Activated CD8-positive, alpha-beta memory T cell treated with anti-CD3 and anti-CD28 coated beads for 36 hours (primary cell): Measurements from ENCODE around the gene ADI1. TPM values are rescaled to one million over a fixed set of nuclear protein-coding genes. Genes with fewer than 3 reads are reported as not detected.
"Not testable (repeated sequence)": the region's sequence is repeated elsewhere in the genome, so short reads cannot be mapped to it uniquely, and the experiment has no call there.

ENCODE experiments used
- CTCF ChIA-PET: fragments of 350-600 bp; sonication (Branson Sonifier 250); formaldehyde crosslinking; loops from one replicate; lab custom pipeline; 2021; ENCODE audit warnings: antibody characterized with exemption; lab: Charles Lee
- POLR2A ChIA-PET: fragments of 350-600 bp; sonication (Branson Sonifier 250); formaldehyde crosslinking; loops from one replicate; lab custom pipeline; 2021; ENCODE audit warnings: antibody characterized with exemption; lab: Charles Lee
- total RNA-seq, 2 experiments: library from RNA; stranded (reverse); gene quantifications; one replicate each; pipeline ENCODE4 v1.2.3, GENCODE V29; 2021

Gene ADI1
- total RNA-seq, 2 experiments from 2014 or later, result 29.2 to 31.1 TPM

- ChIA-PET POLR2A (no interaction called here), CTCF (no interaction called here)
Observed at GRCh38 chr2:3500326-3500899, 18.9 kb downstream of the ADI1 start.

GRCh38 chr2:3498783-3499394 is 20.4 kb downstream of the ADI1 start:
- ChIA-PET CTCF (no interaction called here), POLR2A (no interaction called here)

GRCh38 chr2:3496708-3497080 is 22.6 kb downstream of the ADI1 start:
- POLR2A ChIA-PET, CTCF ChIA-PET: not testable (repeated sequence)

- POLR2A ChIA-PET, result no interaction called here
- CTCF ChIA-PET, result no interaction called here
Observed at GRCh38 chr2:3494984-3495666, 24.2 kb downstream of the ADI1 start.

GRCh38 chr2:3493615-3494007 is 25.7 kb downstream of the ADI1 start:
- POLR2A ChIA-PET, result no interaction called here
- CTCF ChIA-PET, result no interaction called here

- ChIA-PET POLR2A (no interaction called here), CTCF (interaction anchor here (0.6 kb wide), 1 partner anchor 164 kb away, joined by 3 read pairs; no protein-coding TSS in a partner anchor)
Observed at GRCh38 chr2:3492951-3493614, 26.2 kb downstream of the ADI1 start.

GRCh38 chr2:3492475-3492787 is 26.9 kb downstream of the ADI1 start:
- POLR2A ChIA-PET, CTCF ChIA-PET: not testable (repeated sequence)

GRCh38 chr2:3491716-3492474 is 27.4 kb downstream of the ADI1 start:
- ChIA-PET POLR2A (no interaction called here), CTCF (no interaction called here)

GRCh38 chr2:3491306-3491705 is 28.0 kb downstream of the ADI1 start:
- CTCF ChIA-PET, result no interaction called here
- POLR2A ChIA-PET, result no interaction called here

GRCh38 chr2:3490191-3491170 is 28.9 kb downstream of the ADI1 start:
- ChIA-PET CTCF (no interaction called here), POLR2A (no interaction called here)

- CTCF ChIA-PET, result no interaction called here
- POLR2A ChIA-PET, result no interaction called here
Observed at GRCh38 chr2:3489764-3490115, 29.6 kb downstream of the ADI1 start.

- ChIA-PET POLR2A (no interaction called here), CTCF (no interaction called here)
Observed at GRCh38 chr2:3488855-3489763, 30.2 kb downstream of the ADI1 start.

GRCh38 chr2:3488061-3488531 is 31.2 kb downstream of the ADI1 start:
- CTCF ChIA-PET, result interaction anchor here (0.6 kb wide), 1 partner anchor 14 kb away, joined by 3 read pairs; no protein-coding TSS in a partner anchor
- POLR2A ChIA-PET, result no interaction called here

- CTCF ChIA-PET, result interaction anchor here (0.6 kb wide), 1 partner anchor 15 kb away, joined by 3 read pairs; no protein-coding TSS in a partner anchor
- POLR2A ChIA-PET, result no interaction called here
Observed at GRCh38 chr2:3487432-3487831, 31.9 kb downstream of the ADI1 start.

GRCh38 chr2:3487028-3487425 is 32.3 kb downstream of the ADI1 start:
- CTCF ChIA-PET, result no interaction called here
- POLR2A ChIA-PET, result no interaction called here

GRCh38 chr2:3486047-3487027 is 33.0 kb downstream of the ADI1 start:
- CTCF ChIA-PET, result no interaction called here
- POLR2A ChIA-PET, result no interaction called here

GRCh38 chr2:3485166-3485565 is 34.2 kb downstream of the ADI1 start:
- CTCF ChIA-PET, result no interaction called here
- POLR2A ChIA-PET, result no interaction called here
